IPS-18a (cell line): ENCODE data around the gene NXN.
"Not testable (repeated sequence)": the region's sequence is repeated elsewhere in the genome, so short reads cannot be mapped to it uniquely, and the experiment has no call there.

Experiments
- H3K27ac ChIP-seq: one replicate; pipeline ENCODE4 v1.5.1; 2013; ENCODE audit warnings: low read length
- H3K27me3 ChIP-seq: one replicate; pipeline ENCODE4 v1.6.1; 2013; ENCODE audit warnings: mild to moderate bottlenecking, low read length; ENCODE audit not compliant: control insufficient read depth, insufficient read depth
- H3K36me3 ChIP-seq: one replicate; pipeline ENCODE4 v1.6.1; 2013; ENCODE audit warnings: low read depth, low read length; ENCODE audit not compliant: control insufficient read depth
- H3K4me1 ChIP-seq: one replicate; pipeline ENCODE4 v1.6.1; 2013; ENCODE audit warnings: low read depth, low read length; ENCODE audit not compliant: control insufficient read depth
- H3K4me3 ChIP-seq: one replicate; pipeline ENCODE4 v1.5.1; 2013; ENCODE audit warnings: low read length
- H3K9ac ChIP-seq: one replicate; pipeline ENCODE4 v1.6.1; 2013; ENCODE audit warnings: mild to moderate bottlenecking, low read length, moderate library complexity
- H3K9me3 ChIP-seq: one replicate; pipeline ENCODE4 v1.6.1; 2013; ENCODE audit warnings: low read depth, low read length; ENCODE audit not compliant: control insufficient read depth

Gene NXN

DNA sequence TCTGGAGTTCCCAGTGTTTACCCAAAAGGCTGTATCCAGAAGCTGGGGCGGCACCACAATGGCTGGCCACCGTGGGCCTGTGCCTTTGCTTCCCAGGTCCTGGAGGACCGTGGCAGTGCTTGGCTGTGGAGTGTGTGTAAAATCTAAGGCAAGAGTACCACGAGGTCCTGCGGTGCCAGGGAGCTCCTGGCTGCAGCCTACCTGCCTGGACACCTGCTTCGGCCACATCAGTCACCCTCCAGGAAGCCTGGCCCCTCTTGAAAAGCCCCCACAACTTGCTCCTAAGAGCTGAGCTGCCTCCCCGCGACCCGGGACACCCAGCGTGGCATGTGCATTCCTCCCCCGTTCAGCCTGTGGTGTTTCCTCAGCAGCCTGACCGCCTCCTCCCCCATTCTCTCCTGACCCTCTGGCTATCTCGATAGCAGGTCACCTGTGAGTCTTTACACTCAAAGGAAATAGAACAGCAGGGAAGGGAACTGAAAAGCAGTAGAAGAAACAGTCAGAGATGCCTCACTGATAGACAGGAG lies 25.3 kb upstream of the NXN start:
- Histone ChIP-seq H3K4me1 (no peaks in the 10 kb centered on the region), H3K36me3 (peaks cover 26% of the 10 kb centered on the region), H3K9me3 (no peaks in the 10 kb centered on the region), H3K27me3 (no peaks in the 10 kb centered on the region), H3K9ac (no peak overlapping the region), H3K4me3 (no peak overlapping the region), H3K27ac (no peak overlapping the region)

DNA sequence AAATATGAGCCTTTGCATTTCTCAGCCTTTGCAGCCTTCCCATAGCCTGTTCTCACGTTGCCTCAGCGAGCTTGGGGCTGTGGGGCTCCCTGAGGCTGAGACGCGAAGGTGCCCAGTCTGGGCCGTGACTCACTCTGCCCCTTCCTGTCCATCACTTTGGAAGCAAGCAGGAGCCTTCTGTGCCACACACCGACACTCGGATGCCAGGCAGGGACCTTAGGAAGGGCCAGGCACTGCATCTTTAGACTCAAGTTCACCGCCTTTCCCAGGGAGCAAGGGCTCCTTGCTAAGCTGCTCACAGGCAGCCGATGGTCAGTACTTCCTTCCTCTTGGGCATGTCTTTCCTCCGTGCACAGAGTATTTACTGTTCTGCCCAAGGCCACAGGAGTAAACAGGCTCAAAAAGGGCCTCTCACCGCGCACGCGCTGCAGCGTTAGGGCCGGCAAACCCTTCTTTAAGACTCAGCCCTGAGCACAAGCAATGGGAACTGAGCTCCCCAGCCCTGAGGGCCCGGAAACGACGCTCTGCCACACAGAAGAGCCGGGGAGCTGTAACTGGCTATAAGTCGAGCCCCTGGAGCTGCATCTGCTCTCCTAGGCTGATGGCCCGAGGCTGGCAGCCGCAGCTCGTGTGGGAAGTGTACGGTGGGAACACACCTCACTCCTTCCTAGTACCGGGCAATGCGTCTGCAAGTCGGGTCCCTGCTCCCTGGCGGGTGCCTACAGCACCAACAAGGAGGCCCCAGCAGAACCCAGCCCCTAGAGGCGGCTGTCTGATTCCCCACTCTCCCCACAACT lies 24.6 kb upstream of the NXN start:
- Histone ChIP-seq H3K27ac (no peak overlapping the region), H3K36me3 (peaks cover 31% of the 10 kb centered on the region), H3K9ac (no peak overlapping the region)

DNA sequence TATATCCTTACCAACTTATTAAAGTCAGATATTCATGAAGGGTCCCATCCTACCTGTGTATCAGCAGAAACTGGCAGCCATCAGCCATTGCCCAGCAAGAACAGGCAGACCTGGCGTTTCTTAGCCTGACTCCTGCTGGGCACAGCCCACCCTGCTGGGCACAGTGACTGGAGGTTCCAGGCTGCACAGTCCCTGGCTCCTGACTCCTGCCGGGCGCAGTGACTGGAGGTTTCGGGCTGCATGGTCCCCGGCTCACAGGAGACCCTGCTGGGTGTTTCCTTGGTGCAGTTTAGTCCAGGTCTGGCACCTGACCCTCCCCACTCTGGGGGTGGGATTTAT lies 24.0 kb upstream of the NXN start:
- Histone ChIP-seq H3K27ac (no peak overlapping the region), H3K9ac (no peak overlapping the region), H3K36me3 (peaks cover 31% of the 10 kb centered on the region)

More for the DNA sequence above, 24.6 kb upstream of the NXN start:
- no peaks in the 10 kb centered on the region for H3K9me3 ChIP-seq
- no peak overlapping the region for H3K4me3 ChIP-seq
- H3K4me1 ChIP-seq, result no peaks in the 10 kb centered on the region
- H3K27me3 ChIP-seq, result no peaks in the 10 kb centered on the region

DNA sequence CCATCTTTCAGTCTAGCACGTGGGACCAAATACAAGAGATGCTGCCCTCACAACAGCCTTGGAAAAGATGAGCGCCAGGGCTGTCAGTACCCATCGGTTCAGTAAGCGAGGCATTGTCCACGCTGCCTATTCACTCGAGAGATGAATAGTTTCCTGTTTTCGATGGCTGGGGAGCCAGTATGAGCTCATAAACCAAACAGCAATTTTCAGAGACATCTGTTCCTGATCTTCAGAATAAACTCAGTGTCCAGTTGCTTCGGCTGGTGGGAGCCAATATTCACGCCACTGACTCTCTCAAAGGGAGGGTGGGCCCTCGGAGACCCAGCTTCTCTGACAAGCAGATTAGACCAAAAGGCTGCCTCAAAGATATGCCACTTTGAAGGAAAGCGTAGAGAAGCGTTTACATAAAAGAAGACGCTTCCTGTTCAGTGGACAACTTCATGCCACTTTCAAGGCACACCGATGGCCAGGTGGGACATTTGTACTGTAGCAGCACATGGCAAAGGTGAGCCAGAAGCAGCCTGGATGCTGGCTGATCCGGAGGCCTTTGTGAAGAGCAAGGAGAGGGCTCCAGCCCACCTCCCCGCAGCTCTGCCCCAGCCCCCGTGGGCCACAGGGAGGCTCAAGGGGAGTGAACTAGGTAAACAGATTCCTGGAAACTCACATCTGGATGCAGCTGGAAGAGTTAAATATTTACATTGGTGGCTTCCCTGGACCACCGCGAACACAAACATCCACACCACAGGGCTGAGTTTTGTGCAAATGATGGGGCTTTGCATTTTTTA lies 23.4 kb upstream of the NXN start:
- H3K27ac ChIP-seq, result no peak overlapping the region
- H3K4me3 ChIP-seq, result no peak overlapping the region
- H3K9me3 ChIP-seq, result no peaks in the 10 kb centered on the region
- H3K9ac ChIP-seq, result no peak overlapping the region
- no peaks in the 10 kb centered on the region for H3K27me3 ChIP-seq
- peaks cover 31% of the 10 kb centered on the region for H3K36me3 ChIP-seq
- no peaks in the 10 kb centered on the region for H3K4me1 ChIP-seq

More for the DNA sequence above, 24.0 kb upstream of the NXN start:
- Histone ChIP-seq H3K4me1 (no peaks in the 10 kb centered on the region), H3K4me3 (no peak overlapping the region), H3K27me3 (no peaks in the 10 kb centered on the region), H3K9me3 (no peaks in the 10 kb centered on the region)

DNA sequence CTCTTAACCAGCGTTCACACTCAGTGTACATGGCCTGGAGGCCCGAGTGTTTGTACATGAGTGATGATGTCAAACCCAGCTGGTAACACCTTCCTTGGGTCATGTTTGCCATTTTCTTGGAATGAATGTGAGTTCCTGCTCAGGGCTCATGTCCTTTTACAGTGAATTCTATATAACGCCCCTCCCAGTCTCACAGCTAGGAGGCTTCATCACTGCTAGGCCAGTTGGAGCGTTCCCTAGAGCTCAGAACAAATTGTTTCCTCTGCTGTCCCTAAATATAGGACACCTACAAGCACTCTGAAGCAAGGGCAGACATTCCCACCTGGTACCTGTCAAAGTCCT lies 22.8 kb upstream of the NXN start:
- no peaks in the 10 kb centered on the region for H3K27me3 ChIP-seq
- H3K4me1 ChIP-seq, result no peaks in the 10 kb centered on the region
- no peak overlapping the region for H3K27ac ChIP-seq
- H3K9me3 ChIP-seq, result no peaks in the 10 kb centered on the region
- no peak overlapping the region for H3K4me3 ChIP-seq
- no peak overlapping the region for H3K9ac ChIP-seq
- H3K36me3 ChIP-seq, result peaks cover 29% of the 10 kb centered on the region

DNA sequence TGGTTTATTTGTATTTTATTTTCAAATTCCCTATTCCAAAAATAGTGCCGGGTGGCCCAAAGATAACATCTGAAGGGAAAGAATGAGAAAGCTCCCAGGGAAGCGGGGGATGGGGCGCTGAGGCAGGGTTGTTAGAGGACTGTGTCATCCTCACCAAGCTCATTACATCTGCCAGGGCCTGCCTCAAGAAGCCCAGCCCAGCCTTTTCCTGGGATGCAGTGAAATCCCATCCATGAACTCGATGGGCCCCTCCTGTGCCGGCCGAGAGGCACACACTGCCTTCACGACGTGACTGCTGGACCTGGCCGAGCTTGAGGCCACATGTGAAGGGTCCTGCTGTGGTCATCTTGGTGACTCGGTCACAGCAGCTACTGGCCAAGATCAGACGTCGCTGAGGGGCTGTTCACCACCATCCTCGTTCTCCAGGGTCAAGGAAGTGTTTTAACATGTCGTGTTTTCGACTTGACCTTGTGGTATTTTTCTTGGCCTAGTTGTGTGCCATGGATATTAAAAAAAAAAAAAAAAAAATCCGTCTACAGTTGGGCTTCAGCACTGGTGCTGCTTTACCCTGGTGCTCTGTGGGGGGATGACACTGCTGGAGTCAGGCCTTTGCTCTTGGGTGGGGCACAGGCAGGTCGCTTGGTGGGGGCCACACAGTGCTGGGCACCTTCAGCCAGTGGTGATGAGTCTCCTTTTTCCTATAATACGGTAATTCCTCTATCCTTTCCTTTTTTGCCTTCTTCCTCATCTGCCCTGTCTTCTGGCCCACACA lies 22.2 kb upstream of the NXN start:
- no peak overlapping the region for H3K9ac ChIP-seq
- peaks cover 26% of the 10 kb centered on the region for H3K36me3 ChIP-seq
- no peak overlapping the region for H3K27ac ChIP-seq
- no peak overlapping the region for H3K4me3 ChIP-seq
- no peaks in the 10 kb centered on the region for H3K4me1 ChIP-seq
- no peaks in the 10 kb centered on the region for H3K9me3 ChIP-seq
- no peaks in the 10 kb centered on the region for H3K27me3 ChIP-seq

DNA sequence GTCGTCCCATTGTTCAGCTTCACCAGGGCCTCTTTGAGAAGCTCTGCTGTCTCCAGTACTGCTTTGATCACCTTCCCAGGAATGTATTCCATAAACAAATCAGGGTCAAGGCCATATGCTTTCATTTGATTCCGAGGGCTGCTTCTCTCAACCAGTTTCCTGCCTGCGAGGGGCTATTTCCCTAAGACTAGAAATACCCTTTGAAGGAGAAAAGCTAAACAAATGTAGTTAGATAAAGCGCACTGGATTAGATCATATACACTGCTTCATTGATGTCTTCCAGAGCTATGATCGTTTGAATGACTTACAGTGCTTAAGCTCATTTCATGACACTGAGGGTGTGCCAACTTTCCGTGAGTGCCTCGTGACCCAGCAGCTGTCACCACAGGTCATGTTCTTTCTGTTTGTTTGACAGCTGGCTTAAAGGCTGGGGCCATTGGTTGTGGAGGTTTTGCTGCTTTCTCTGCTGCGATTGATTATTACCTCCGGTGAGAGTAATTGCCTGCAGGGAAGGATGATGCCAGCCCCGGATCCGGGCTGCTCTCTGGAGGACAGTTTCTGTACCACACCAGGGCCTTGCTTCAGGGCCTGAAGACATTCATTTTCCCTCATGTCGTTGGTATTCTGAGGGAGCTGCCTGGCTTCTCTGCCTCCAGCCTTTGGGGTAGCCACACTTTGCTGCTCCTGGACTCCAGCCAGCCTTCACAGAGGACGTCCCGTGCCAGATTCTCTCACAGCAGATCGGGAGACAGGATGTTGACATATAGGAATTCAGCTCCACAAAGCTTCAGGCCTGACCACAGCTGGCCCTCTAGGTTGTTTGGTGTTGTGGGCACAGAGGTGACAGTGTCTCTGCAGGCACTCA lies 21.3 kb upstream of the NXN start:
- Histone ChIP-seq H3K4me3 (no peak overlapping the region), H3K27ac (no peak overlapping the region), H3K36me3 (peaks cover 26% of the 10 kb centered on the region), H3K4me1 (no peaks in the 10 kb centered on the region), H3K9me3 (no peaks in the 10 kb centered on the region), H3K9ac (no peak overlapping the region), H3K27me3 (peaks cover 3% of the 10 kb centered on the region)

DNA sequence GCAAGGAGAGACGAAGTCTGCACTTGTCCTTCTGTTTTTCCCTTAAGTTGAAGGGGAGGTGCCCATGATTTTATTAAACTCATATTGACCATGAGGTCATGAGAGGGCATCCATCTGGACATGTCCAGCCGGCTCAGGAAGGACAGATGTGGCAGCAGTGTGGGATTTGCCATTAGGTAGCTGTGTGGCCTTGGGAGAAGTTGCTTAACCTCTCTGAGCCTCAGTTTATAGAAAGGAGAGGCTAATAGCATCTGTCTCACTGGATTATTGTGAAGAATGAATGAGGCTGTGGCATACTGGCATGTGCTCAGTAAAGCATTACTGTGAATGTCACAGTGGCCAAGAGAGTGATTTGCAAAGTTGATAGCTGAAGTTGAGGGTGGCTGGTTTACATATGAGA lies 18.5 kb upstream of the NXN start:
- no peak overlapping the region for H3K9ac ChIP-seq
- H3K27ac ChIP-seq, result no peak overlapping the region
- H3K4me3 ChIP-seq, result peak overlapping the region; percentile 98
- no peaks in the 10 kb centered on the region for H3K9me3 ChIP-seq
- peaks cover 23% of the 10 kb centered on the region for H3K36me3 ChIP-seq
- no peaks in the 10 kb centered on the region for H3K4me1 ChIP-seq
- H3K27me3 ChIP-seq, result peaks cover 4% of the 10 kb centered on the region

DNA sequence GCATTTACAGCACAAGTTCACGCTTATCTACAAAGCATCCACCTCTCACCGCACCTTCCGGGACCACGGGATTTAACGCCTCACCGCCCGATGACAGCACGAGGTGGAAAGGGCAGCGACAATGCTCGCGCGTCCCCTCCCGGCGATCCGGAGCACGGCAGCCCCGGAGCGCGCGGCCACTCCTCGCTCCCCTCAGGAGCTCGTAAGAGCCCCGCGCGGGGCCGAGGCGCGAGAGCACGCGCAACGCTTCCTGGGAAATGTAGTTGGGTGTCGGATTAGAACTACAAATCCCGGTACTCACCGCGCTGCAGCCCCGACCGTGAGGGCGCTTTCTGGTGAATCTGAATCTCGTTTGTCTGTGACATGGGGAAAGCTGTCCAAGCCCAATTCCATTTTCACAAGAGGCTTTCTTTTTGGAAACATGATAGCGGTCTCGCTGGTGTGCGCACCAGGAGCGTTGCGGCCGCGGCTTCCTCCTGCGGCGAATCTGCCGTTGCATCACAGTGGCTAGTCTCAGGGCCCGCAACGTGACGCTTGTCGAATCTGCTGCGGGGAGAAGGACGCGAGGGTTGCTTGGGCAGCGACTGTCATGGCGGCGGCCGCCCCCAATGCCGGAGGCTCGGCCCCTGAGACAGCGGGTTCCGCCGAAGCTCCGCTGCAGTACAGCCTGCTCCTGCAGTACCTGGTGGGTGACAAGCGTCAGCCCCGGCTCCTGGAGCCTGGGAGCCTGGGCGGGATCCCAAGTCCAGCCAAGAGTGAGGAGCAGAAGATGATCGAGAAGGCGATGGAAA lies 17.2 kb upstream of the NXN start, which contains the start of gene TIMM22:
Gene TIMM22, plus strand, starts transcription at position 576 of the 791 bp plus-strand sequence. Its CDS starts 14 bp downstream, at position 590.
- peak within 1 kb of the TSS; percentile 91 for H3K9ac ChIP-seq
- no peaks in the 10 kb centered on the region for H3K9me3 ChIP-seq
- peaks cover 4% of the 10 kb centered on the region for H3K27me3 ChIP-seq
- peak within 1 kb of the TSS; percentile 98 for H3K4me3 ChIP-seq
- H3K36me3 ChIP-seq, result peaks cover 19% of the 10 kb centered on the region
- no peaks in the 10 kb centered on the region for H3K4me1 ChIP-seq
- H3K27ac ChIP-seq, result peak within 1 kb of the TSS; percentile 98

DNA sequence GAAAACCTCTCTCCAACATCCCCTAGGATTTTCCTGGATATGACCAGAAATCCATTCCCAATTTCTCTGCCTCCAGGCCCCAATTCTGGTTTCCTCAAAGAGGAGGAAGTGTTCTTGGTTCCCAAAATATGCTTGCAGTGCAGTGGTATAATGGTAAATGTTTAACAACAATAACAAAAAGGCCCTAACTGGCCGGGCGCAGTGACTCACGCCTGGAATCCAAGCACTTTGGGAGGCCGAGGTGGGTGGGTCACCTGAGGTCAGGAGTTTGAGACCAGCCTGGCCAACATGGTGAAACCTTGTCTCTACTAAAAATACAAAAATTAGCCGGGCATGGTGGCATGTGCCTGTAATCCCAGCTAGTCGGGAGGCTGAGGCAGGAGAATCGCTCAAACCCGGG lies 15.7 kb upstream of the NXN start:
- H3K4me3 ChIP-seq, H3K27me3 ChIP-seq, H3K9ac ChIP-seq, H3K9me3 ChIP-seq, H3K36me3 ChIP-seq, H3K4me1 ChIP-seq, H3K27ac ChIP-seq: not testable (repeated sequence)
